ENCODE measurements around the gene IL17RC. TPM values are rescaled to one million over a fixed set of nuclear protein-coding genes. Genes with fewer than 3 reads are reported as not detected.
"Not testable (repeated sequence)": the region's sequence is repeated elsewhere in the genome, so short reads cannot be mapped to it uniquely, and the experiment has no call there.

Gene IL17RC
- total RNA-seq, 6 experiments from 2014 or later, result 19.5 to 53.4 (median 40.1) TPM

- no peaks in the 10 kb centered on the region for H3K27me3 ChIP-seq
- no peak for TF ChIP-seq POLR2A (IDR thresholded peaks at IDR 0.05)
- TF ChIP-seq, protein P1, sequence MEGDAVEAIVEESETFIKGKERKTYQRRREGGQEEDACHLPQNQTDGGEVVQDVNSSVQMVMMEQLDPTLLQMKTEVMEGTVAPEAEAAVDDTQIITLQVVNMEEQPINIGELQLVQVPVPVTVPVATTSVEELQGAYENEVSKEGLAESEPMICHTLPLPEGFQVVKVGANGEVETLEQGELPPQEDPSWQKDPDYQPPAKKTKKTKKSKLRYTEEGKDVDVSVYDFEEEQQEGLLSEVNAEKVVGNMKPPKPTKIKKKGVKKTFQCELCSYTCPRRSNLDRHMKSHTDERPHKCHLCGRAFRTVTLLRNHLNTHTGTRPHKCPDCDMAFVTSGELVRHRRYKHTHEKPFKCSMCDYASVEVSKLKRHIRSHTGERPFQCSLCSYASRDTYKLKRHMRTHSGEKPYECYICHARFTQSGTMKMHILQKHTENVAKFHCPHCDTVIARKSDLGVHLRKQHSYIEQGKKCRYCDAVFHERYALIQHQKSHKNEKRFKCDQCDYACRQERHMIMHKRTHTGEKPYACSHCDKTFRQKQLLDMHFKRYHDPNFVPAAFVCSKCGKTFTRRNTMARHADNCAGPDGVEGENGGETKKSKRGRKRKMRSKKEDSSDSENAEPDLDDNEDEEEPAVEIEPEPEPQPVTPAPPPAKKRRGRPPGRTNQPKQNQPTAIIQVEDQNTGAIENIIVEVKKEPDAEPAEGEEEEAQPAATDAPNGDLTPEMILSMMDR (IDR thresholded peaks at IDR 0.05), result no peak
- no peak for ATAC-seq
- WGBS (ENCODE audit: insufficient coverage, low coverage, low lambda C conversion rate, missing lambda C conversion rate), result 94% methylated on average over 2 of the region's 2 CpGs
- H3K9me3 ChIP-seq, result no peaks in the 10 kb centered on the region
- H3K36me3 ChIP-seq, result peaks cover 0 to 24% (median 0%) of the 10 kb centered on the region in 4 donors
- peaks cover 0 to 22% (median 5%) of the 10 kb centered on the region in 4 donors for H3K4me1 ChIP-seq
- no peak overlapping the region for H3K27ac ChIP-seq
- intact Hi-C loops (cut with DNase I), result loop anchor here in 1 of 2 donors (10.0 kb wide), 1 partner anchor 286 kb away; no protein-coding TSS in a partner anchor
- no peak overlapping the region for H3K4me3 ChIP-seq
- DNase-seq, result no peak
Measured at GRCh38 chr3:9938966-9939365, 22.1 kb downstream of the IL17RC start.

GRCh38 chr3:9939906-9940305, 23.0 kb downstream of the IL17RC start:
- not testable (repeated sequence) for H3K27me3 ChIP-seq, H3K4me3 ChIP-seq, H3K9me3 ChIP-seq, DNase-seq, ATAC-seq, H3K27ac ChIP-seq
- intact Hi-C loops (cut with DNase I), result loop anchor here in 1 of 2 donors (10.0 kb wide), 1 partner anchor 285 kb away; no protein-coding TSS in a partner anchor
- 80% methylated on average over 1 of the region's 32 CpGs for WGBS (ENCODE audit: insufficient coverage, low coverage, low lambda C conversion rate, missing lambda C conversion rate)
- H3K36me3 ChIP-seq, result peaks cover 0 to 24% (median 0%) of the 10 kb centered on the region in 4 donors
- H3K4me1 ChIP-seq, result peaks cover 0 to 15% (median 2%) of the 10 kb centered on the region in 4 donors

DNA sequence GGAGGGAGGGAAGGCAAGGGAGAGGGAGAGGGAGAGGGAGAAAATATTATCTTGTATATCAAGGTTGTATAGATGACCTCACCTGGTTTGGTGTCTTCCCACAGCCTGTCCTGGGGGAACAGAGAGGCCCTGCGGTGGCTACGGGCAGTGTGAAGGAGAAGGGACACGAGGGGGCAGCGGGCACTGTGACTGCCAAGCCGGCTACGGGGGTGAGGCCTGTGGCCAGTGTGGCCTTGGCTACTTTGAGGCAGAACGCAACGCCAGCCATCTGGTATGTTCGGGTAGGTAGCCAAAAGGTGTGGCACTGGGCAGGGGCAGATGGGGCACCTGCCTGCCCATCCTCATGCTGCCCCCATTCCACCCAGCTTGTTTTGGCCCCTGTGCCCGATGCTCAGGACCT, 23.8 kb downstream of the IL17RC start:
- no peak for DNase-seq
- no peak for TF ChIP-seq POLR2A (IDR thresholded peaks at IDR 0.05)
- TF ChIP-seq, protein P1 (IDR thresholded peaks at IDR 0.05), result no peak
- WGBS (ENCODE audit: insufficient coverage, low coverage, low lambda C conversion rate, missing lambda C conversion rate), result no CpG with 5 or more reads among the region's 10 CpGs
- no peaks in the 10 kb centered on the region for H3K9me3 ChIP-seq
- no peaks in the 10 kb centered on the region for H3K27me3 ChIP-seq
- intact Hi-C loops (cut with DNase I), result no loop called here
- H3K4me1 ChIP-seq, result peaks cover 0 to 7% (median 0%) of the 10 kb centered on the region in 4 donors
- ATAC-seq, result no peak
- H3K36me3 ChIP-seq, result peaks cover 0 to 24% (median 0%) of the 10 kb centered on the region in 4 donors
- H3K4me3 ChIP-seq, result no peak overlapping the region
- no peak overlapping the region for H3K27ac ChIP-seq

GRCh38 chr3:9942164-9942563, 25.3 kb downstream of the IL17RC start:
- intact Hi-C loops (cut with DNase I), result no loop called here
- ATAC-seq (no peak), DNase-seq (no peak)
- WGBS (ENCODE audit: insufficient coverage, low coverage, low lambda C conversion rate, missing lambda C conversion rate), result 100% methylated on average over 2 of the region's 4 CpGs
- TF ChIP-seq, protein P1 (IDR thresholded peaks at IDR 0.05), result no peak
- no peak for TF ChIP-seq POLR2A (IDR thresholded peaks at IDR 0.05)
- H3K27ac ChIP-seq, result no peak overlapping the region
- H3K4me1 ChIP-seq, result peaks cover 0 to 10% (median 0%) of the 10 kb centered on the region in 4 donors
- H3K4me3 ChIP-seq, result no peak overlapping the region
- peaks cover 0 to 24% (median 0%) of the 10 kb centered on the region in 4 donors for H3K36me3 ChIP-seq
- H3K9me3 ChIP-seq, result no peaks in the 10 kb centered on the region
- no peaks in the 10 kb centered on the region for H3K27me3 ChIP-seq

- Histone ChIP-seq H3K27me3 (no peaks in the 10 kb centered on the region), H3K9me3 (no peaks in the 10 kb centered on the region), H3K4me1 (peaks cover 0 to 16% (median 0%) of the 10 kb centered on the region in 4 donors), H3K36me3 (peaks cover 0 to 15% (median 0%) of the 10 kb centered on the region in 4 donors), H3K27ac (no peak overlapping the region), H3K4me3 (no peak overlapping the region)
- TF ChIP-seq POLR2A (IDR thresholded peaks at IDR 0.05), result no peak
- TF ChIP-seq, protein P1 (IDR thresholded peaks at IDR 0.05), result no peak
- intact Hi-C loops (cut with DNase I), result no loop called here
- ATAC-seq (no peak), DNase-seq (no peak)
- WGBS (ENCODE audit: insufficient coverage, low coverage, low lambda C conversion rate, missing lambda C conversion rate), result 96% methylated on average over 5 of the region's 11 CpGs
Measured at GRCh38 chr3:9942934-9943690, 26.2 kb downstream of the IL17RC start.

All from right lobe of liver (tissue), 6 donors.